HG02852 (cell line): ENCODE results near the gene TMEM203.

Source experiments
- ATAC-seq: cut with Tn5 transposase; IDR thresholded peaks from one replicate; pipeline ENCODE4 v1.9.1; 2021; ENCODE audit warnings: mild to moderate bottlenecking, moderate library complexity; ENCODE audit not compliant: unreplicated experiment

TMEM203 gene

DNA sequence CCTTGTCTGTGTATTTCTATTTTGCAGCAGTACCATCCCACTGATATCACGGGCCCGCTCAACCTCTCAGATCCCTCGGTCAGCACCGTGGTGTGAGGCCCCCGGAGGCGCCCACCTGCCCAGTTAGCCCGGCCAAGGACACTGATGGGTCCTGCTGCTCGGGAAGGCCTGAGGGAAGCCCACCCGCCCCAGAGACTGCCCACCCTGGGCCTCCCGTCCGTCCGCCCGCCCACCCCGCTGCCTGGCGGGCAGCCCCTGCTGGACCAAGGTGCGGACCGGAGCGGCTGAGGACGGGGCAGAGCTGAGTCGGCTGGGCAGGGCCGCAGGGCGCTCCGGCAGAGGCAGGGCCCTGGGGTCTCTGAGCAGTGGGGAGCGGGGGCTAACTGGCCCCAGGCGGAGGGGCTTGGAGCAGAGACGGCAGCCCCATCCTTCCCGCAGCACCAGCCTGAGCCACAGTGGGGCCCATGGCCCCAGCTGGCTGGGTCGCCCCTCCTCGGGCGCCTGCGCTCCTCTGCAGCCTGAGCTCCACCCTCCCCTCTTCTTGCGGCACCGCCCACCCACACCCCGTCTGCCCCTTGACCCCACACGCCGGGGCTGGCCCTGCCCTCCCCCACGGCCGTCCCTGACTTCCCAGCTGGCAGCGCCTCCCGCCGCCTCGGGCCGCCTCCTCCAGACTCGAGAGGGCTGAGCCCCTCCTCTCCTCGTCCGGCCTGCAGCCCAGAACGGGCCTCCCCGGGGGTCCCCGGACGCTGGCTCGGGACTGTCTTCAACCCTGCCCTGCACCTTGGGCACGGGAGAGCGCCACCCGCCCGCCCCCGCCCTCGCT, 37.5 kb downstream of the TMEM203 start:
- no peak for ATAC-seq

DNA sequence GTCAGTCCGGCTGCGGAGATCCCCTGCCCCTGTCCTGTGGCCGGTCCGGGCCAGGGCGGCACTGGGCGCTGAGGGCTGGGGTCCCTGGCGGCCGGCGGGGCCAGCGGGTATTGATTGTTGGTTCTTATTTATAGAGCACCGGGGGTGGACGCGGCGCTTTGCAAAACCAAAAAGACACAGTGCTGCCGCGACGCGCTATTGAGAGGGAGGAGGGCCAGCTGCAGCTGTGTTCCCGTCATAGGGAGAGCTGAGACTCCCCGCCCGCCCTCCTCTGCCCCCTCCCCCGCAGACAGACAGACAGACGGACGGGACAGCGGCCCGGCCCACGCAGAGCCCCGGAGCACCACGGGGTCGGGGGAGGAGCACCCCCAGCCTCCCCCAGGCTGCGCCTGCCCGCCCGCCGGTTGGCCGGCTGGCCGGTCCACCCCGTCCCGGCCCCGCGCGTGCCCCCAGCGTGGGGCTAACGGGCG, 38.1 kb downstream of the TMEM203 start:
- no peak for ATAC-seq

DNA sequence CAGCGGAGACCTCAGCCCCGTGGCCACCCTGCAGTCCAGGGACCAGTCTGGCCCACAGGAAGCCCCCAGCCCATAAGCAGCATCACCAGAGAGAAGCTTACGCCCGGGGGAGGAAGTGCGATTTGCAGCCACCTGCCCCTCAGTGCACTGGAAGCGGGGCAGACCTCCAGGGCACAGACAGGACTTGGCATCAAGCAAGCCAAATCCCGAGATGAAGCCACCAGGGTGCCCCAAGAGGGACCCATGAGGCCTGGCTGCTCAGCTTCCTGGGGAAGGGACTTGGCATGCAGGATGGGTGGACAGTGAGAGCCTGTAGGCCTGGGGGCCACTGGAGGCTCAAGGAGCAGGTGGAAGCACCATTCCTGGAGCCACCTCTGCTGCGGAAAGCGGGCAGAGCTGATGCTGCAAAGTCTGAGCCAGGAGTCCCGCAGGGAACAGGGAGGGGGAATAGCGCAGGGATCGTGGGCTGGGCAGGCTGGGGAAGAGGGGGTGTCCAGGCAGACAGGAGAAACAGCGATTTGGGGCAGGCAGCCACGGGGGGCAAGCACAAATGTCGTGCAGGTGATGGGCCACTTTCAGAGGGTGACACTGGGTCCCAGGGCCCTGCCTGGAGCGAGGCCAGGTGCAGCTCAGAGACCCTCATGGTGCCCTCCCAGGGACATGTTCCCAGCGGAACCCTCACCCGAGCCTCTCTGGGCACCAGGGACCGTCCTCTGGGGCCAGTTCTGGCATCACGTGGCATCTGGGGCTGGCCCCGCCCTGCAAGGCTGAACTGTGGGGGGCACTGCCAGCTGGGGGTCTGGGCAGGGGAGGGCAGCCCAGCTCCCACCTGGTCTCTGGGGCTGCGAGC, 38.8 kb downstream of the TMEM203 start:
- ATAC-seq, result no peak

DNA sequence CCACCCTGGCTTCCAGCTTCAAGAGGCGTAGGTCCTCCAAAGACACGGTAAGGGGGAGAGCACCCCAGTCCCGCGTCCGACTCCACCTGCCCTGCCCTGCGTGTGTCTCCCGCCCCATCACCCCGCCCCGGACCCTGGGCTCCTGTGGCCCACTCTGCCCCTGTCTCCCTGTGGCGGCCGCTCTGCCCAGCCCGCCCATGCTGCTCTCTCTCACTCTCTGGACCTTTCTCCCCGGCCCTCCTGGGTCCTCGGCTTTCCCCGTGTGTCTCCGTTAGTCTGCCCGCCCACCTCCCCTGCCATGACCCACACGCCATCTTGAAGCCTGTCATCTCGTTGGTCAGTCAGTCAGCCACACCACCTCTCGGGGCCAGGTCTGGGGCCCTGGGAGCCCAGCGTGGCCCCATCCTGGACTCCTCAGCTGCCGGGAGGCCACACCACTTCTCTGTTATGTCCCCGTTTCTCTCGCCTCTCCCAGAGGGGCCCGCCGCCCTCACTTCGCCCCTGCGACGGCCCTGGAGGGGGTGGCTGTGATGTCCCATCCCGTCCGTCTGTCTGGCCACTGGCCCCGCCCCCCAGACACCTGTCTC, 40.1 kb downstream of the TMEM203 start:
- ATAC-seq, result no peak

- ATAC-seq, result no peak
Measured at GRCh38 chr9:137164370-137165249, 40.8 kb downstream of the TMEM203 start.

- ATAC-seq, result no peak
Measured at GRCh38 chr9:137163805-137164204, 41.6 kb downstream of the TMEM203 start.

DNA sequence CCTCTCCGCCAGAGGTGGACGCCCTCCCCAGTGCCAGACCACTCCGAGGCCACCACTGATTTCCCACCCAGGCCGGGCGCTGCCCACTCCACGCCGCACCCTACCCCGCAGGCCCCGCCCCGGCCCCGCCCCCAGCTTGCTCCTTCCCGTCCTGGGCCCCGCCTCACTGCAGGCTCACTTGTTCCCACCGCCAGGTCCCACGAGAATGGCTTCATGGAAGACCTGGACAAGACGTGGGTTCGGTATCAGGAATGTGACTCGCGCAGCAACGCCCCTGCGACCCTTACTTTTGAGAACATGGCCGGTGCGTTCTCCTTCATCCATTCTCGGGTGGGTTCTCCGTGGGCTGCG, 42.1 kb downstream of the TMEM203 start:
- ATAC-seq, result no peak

DNA sequence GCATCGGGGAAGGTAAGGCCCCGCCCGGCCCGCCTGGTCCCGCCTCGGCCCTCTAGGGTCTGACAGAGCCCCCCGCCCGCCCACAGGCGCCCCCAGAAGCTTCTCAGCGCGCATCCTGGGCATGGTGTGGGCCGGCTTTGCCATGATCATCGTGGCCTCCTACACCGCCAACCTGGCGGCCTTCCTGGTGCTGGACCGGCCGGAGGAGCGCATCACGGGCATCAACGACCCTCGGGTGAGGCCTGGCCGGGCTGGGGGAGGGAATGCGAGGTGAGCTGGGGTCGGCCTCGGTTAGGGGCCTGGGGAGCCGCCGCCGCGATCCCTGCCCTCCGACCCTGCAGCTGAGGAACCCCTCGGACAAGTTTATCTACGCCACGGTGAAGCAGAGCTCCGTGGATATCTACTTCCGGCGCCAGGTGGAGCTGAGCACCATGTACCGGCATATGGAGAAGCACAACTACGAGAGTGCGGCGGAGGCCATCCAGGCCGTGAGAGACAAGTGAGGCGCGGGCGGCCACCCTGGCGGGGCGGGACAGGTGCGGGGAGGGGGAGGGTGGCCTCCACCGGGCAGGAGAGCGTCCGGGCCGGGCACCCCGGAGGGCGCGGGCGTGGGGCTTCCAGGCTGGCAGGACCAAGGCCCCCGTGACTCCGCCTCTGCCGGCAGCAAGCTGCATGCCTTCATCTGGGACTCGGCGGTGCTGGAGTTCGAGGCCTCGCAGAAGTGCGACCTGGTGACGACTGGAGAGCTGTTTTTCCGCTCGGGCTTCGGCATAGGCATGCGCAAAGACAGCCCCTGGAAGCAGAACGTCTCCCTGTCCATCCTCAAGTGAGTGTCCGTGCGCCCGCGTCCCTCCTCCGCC, 42.7 kb downstream of the TMEM203 start:
- ATAC-seq, result no peak

DNA sequence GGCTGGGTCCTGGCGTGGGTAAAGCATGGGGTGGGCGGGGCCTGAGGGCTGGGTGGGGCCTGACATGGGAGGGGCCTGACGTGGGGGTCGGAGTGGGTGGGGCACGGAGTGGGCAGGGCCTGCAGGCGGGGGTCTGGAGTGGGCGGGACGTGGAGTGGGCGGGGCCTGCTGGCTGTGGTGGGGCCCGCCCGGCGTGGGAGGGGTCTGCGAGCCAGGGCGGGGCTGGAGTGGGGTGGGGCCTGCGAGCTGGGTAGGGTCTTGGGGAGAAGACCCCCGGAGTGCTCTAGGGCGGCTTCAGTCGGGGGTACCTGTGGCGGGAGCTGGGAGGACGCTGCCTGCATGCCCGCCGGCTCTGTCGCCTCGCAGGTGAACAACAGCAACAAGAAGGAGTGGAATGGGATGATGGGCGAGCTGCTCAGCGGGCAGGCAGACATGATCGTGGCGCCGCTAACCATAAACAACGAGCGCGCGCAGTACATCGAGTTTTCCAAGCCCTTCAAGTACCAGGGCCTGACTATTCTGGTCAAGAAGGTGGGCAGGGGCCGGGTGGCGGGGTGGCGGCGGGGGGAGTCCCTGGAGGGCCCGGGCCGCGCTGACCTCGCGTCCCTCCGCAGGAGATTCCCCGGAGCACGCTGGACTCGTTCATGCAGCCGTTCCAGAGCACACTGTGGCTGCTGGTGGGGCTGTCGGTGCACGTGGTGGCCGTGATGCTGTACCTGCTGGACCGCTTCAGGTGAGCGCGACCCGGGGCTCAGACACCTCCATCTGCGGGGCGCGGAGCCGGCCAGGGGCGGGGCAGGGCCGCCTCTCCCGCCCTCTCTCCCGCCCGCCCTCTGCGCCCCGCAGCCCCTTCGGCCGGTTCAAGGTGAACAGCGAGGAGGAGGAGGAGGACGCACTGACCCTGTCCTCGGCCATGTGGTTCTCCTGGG, 43.6 kb downstream of the TMEM203 start:
- ATAC-seq, result no peak

DNA sequence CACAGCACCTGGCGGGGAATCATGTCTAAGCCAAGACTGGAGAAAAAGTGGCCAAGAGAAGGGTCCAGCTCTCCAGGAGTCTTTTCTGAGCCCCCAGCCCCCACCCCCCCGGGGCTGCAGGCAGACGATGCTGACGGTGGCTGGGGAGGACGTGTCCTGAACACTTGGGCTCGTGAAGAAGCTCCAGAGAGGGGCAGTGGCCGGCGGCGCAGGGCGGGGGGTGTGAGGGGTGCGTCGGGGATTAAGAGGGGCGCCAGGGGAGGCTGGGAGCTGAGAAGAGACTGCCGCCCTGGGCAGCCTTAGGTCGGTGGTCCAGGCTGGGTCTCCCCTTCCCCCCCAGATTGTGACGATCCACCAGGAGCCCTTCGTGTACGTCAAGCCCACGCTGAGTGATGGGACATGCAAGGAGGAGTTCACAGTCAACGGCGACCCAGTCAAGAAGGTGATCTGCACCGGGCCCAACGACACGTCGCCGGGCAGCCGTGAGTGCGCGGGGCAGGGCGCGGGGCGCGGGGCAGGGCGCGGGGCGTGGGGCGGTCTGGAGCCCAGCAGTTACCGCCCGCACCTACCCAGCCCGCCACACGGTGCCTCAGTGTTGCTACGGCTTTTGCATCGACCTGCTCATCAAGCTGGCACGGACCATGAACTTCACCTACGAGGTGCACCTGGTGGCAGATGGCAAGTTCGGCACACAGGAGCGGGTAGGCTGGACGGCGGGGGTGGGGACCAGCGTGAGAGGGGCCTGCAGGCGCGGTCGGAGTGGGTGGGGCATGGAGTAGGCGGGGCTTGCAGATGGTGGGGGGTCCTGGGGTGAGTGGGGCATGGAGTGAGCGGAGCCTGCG, 44.5 kb downstream of the TMEM203 start:
- ATAC-seq, result no peak

DNA sequence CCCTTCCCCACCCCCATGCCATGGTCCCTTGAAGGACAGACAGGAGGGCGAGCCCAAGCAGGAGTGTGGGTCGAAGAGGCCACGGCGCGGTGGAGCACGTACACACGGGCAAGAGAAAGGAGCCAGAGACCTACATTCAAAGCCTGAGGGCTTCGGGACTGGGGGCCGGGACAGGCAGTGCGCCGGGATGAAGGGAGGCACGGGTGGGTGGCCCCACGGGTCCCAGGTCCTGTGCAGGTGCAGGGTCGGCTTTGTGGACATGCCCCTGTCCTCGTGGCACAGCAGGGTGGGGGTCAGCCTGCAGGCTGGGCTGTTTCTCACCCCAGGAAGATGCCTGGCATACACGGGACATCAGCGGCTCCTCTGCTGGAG, 45.4 kb downstream of the TMEM203 start:
- no peak for ATAC-seq

DNA sequence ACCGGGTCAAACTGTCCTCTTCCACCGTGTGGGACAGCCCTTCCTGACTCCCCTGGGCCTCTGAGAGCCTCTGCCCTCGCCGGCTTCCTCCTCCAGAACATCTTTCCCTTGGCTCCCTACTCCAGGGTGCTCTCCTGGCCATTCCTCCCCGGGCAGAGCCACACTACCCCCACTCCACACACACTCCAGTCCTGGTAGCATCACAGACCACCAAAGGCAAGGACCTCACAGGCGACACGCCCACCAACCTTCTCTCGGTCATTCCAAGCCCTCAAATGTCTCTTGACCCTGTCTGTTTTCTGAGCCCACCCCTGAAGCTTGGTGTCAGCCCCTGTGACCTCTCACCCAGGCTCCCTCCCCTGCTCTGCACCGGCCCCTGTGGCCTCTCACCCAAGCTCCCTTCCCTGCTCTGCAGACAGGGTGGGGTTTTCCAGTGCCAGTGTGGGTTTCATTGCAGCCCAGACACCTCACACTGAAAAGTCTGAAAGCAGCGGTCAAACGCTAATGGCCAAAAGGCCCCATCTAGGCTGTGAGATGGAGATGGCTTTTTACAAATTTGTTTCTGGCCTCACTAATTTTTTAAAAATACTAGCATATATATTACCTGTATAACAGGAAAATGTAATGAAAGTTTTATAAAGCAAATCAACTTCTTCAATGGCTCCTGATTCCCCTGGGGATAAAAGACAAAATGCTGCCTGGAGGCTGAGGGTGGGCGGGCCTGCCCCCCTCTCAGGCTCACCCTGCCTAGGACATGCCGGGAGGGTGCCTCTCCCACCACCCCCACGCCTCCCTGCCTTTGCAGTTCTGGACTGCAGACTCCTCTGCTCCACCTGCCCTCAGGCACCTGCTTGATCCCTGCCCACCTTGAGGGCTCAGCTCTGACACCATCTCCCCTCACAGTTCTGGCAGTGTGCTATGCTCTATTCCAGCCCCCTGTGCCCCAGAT, 46.1 kb downstream of the TMEM203 start:
- no peak for ATAC-seq

GRCh38 chr9:137158625-137159024, 46.8 kb downstream of the TMEM203 start:
- ATAC-seq, result no peak

DNA sequence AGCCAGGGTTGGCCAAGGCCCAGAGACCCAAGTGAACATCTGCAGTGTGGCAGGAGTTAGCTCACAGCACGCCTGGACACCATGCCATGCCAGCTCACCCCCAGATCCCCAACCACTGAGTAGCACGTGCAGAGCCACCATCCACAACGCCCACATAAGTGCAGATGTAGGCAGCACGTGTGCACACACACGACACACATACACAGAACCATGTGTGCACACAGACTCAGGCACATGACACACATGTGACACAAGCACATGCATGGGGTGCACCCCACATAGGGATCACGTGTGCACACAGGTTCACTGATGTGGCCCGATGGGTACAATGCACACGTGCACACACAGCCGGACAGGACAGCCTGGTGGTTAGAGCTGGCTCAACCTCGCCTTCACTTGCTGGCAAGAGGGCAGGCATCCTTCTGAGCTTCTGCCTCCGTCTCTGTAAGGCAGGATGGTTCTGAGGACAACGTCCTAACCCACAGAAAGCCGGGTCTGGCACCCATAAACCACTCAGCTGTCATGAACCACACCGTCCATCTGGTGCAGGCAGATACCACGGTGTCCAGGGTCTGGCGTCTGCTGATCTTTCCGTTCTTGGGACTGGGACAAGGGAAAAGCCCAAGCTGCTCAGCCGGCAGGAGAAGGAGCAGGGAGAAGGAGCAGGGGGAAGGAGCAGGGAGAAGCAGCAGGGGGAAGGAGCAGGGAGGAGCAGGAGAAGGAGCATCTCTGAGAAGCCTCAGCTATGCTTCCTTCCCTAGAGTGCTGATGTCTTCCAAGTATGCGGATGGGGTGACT, 47.6 kb downstream of the TMEM203 start:
- ATAC-seq, result no peak

- no peak for ATAC-seq
Measured at GRCh38 chr9:137156567-137157375, 48.7 kb downstream of the TMEM203 start.
